CD4-positive, alpha-beta T cell treated with Interferon gamma for 1 hour (primary cell): ENCODE measurements around the gene SIRT7.

Experiments used
- DNase-seq: peaks from one replicate; pipeline ENCODE4 v3.0.0-alpha.2; 2020

Gene SIRT7, protein sequence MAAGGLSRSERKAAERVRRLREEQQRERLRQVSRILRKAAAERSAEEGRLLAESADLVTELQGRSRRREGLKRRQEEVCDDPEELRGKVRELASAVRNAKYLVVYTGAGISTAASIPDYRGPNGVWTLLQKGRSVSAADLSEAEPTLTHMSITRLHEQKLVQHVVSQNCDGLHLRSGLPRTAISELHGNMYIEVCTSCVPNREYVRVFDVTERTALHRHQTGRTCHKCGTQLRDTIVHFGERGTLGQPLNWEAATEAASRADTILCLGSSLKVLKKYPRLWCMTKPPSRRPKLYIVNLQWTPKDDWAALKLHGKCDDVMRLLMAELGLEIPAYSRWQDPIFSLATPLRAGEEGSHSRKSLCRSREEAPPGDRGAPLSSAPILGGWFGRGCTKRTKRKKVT

DNA sequence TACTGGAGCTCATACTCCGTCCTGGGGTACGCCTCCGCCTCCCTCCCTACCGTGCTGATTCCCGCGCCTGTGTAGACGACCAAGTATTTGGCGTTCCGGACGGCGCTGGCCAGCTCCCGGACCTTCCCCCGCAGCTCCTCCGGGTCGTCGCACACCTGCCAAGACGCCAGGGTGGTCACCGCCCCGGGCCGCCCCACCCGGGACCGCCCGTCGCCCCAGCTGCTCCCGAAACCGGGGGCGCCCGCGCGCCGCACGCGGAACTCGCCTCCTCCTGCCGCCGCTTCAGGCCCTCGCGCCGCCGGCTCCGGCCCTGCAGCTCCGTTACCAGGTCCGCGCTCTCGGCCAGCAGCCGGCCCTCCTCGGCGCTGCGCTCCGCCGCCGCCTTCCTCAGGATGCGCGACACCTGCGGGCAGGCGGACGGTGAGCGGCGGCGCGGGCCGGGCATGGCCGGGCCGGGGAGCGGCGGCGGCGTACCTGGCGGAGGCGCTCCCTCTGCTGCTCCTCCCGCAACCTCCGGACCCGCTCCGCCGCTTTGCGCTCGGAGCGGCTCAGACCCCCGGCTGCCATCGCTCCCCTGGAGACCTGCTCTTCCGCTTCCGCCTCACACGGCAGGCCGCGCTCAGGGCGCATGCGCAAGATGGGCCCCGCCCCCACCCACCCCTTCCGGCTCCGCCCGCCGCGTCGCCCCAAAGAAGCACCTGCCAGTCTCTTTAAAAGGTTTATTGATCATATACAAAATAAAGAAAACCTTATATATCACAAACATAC is at the start of gene SIRT7:
Gene SIRT7 (minus strand): TSS at position 612 of the 768 bp plus-strand sequence. CDS start 45 bp downstream, at position 567.
- peak; percentile 86 for DNase-seq

DNA sequence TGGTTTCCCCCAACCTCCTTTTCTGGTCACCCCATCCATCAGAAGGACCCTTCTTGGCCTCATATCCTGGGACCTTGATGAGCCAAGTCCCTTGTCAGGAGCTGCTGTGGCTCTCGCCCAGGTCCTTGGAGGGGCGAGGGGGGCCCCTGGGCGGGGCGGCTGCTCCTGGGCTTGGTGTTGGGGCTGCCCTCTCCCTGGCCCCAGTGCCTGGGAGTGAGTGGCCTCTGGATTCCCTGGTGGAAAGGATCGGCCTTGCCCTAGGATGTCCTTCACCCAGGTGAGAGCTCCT is 49.2 kb upstream of the SIRT7 start:
- no peak for DNase-seq

DNA sequence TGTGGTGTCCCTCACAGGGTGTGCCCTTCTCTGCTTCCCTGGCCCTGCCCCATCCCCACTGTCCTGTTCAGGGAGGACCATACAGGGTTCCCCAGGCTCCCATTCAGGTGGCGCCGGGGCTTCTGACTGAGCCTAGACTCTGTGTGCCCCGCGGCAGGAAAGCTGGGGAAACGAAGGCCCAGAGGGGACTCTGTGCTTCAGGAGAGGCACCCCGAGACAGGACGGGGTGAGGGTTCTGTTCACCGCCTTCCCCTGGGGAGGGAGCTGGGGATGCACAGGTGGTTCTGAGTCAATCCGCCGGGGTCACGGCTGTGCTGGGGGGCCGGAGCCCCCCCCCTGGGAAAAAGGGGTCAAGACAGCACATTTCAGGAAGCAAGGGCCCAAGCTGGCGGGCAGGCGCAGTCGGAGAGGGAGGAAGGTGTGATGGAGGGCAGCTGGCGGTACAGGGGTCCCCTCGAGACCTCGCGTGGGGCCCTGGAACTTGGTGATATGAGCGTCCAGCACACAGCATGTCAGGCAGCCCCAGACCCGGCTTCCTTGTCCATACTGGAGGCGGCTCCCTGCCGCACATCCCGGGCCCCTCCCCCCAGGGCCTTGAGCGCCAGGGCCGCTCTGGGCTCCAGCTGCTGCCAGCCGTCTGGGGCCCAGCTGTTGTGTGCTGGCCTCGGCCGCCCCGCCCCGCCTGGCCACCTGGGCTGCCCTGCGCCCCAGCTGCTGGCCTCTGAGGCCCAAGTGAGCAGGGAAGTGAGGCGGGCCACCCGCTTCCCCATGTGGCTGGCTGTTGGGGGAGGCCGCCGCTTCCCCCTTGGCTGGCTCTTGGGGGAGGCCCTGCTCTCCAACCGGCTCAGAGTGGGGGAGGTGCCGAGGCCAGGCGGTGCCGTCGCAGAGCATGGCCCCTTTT is 48.6 kb upstream of the SIRT7 start:
- no peak for DNase-seq

DNA sequence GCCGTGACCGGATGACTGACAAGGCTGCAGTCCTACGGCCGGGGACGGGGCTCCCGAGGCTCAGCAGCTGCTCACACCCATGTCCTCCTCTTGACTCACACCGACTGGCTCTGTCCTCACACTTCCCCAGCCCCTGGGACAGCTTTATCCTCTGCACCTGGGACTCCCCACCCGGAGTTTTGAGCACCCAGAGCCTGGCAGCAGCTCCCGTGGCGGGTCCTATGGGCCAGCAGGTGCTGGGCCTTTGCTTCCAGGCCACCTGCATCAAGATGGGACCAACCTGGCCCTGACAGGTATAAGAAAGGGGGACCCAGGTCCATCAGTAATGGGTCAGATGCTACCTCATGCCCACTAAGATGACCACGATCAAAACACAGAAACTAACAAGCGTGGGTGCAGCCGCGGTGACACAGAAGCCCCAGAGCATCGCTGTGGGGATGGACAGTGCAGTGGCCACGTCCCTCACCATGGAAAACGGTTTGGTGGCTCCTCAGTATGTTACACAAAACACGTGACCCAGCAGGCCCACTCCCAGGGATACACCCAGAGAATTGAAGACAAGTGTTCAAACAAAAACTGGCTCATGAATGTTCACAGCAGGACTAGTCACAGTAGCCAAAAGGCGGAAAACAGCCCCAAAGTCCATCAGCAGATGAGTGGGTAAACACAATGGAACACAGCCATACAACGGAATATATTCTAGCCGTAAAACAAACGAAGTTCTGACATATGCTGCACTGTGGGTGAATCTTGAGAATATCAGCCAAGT is 46.3 kb upstream of the SIRT7 start:
- DNase-seq, result no peak

DNA sequence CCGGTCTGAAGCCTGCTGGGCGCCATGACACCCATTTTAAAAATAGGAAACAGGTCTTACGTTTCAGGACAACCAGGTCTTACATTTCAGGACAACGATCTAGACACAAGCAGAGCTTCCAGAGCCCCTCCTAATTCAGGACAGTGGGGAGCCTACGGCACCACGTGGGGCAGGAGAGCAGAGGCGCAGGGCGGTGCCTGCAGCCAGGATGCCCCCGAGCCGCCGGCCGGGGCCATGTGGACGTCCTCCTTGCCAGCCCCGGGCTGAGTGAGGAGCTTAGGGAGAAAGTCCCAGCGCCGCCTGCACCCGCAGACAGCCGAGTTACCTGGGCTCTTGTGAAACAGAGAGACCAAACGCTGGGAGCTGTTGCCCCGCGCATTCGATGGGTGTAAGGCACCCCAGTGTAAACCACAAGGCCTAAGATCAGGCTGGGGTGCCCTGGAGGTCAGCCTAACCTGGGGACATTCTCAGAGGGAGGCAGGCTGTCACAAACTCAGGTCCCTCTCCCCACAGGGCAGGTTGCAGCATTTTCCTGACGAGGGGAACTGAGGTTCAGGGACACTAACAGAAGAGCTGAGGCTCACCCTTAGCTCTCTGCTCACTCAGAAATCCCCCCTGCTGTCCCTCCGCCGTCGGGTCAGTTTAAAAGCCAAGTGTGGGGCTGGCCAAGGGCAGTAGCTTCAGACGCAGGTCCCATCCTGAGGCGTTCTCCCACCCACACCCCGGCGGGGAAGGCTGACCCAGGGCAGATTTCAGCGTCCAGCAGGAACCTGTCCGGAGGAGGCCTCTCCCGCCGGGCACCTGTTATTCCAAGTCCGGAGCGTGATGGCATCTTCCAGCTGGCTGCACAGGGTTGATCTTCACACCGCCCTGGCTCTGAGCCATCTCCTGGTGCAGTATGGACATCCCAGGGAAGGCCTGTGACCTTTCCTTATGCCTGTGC is 44.8 kb upstream of the SIRT7 start:
- DNase-seq, result no peak

DNA sequence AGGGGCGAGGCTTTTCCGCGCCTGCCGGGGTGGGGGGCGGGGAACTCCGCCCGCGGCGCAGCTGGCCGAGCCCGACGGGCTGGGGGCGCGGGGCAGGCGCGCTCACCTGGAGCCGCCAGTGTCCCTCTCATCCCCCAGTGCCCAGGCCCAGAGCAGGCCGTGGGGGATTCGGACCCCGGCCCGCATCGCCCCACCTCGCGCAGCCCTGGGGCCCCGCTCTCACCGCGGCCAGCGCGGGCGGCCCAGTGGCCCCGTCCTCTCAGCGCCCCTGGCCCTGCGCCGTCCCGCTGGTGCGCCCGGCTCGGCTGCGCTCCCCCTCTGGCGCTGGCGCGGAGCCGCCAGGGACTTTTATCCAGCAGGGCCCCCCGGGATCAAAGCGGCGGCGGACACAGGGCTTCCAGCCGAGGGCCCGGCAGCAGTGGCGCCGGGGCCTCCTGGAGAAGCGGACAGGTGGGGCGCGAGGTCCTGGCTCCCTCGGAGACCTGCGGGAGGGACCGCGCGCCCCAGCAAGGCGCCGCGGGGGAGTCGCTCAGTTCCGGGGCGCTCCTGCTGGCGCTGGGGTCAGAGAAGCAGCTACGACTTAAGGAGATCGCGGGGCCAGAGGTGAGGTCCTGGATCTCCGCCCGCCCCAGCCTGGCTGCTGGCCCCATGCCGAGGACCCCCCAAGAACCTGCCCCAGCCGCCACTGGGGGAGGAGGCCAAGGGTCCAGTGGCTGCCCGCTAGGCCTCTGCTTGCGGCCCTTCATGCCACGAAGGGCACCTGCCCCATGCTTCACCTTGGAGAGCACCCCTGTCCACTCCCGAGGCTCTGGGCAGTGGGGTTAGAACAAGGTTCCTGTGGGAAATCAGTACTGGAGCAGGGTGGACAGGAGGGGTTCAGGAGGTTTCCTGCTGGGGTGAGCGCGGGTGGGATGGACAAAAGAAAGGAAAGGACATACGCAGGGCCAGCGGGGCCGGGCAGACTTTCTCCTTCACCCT is 43.8 kb upstream of the SIRT7 start:
- no peak for DNase-seq

DNA sequence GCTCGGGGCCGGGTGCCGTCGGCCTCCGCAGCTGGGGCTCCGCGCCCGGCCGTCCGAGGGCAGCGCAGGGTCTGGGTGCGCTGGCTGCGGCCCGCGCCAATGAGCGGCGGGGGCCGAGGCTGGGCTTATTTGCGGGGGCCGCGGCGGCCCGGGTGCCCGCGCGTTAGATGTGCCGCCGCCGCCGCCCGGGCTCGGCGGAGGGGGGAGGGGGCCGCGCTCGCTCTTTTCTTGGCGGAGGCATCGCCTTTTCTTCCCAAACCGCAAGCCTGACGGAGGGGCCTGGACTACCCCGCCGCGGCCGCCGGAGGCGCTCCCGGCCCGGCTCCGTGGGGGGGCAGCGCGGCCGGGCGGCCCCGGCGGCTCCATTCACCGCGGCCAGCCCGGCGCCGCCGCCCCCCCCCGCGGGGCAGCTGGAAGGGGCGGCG is 43.1 kb upstream of the SIRT7 start, which contains the start of gene NOTUM:
Gene NOTUM (minus strand): TSS at position 101 of the 425 bp plus-strand sequence. CDS start 278 bp downstream, outside the sequence.
- no peak for DNase-seq

DNA sequence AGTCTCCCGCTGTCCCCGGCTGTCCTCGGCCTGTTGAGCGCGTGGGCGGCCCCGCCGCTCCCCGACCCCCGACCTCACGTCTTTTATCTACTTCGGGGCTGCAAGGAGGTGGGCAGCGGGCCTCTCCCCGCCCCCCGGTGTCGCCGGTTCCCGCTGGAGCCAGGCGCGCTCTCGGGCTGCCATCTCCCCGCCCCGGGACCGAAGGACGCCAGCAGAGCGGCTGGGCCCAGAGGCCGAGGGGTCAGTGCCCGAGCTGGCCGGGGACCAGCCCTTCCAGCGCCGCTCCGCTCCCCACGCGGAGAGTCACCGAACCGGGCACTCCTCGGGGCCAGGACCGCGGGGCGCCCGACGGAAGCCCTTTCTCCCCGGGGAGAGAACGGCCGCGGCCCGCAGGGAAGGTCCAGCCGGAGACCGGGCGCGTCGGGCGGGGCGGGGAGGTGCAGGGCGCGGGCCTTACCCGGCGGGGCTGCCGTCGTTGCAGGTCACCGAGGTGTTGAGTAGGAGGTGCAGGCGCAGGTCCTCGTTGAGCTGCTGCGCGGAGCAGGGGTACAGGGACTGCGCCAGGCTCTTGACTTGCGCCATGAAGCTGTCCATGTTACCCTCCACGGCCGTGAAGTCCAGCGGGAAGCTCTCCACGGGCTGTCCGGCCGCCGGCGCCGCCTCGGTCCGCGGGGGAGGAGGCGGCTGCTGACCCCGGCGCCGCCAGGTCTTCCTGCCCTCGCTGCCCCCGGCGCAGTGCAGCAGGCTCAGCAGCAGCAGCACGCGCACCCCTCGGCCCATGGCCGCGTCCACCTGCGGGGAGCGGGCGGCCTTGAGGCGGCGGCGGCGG is 42.4 kb upstream of the SIRT7 start:
- no peak for DNase-seq

DNA sequence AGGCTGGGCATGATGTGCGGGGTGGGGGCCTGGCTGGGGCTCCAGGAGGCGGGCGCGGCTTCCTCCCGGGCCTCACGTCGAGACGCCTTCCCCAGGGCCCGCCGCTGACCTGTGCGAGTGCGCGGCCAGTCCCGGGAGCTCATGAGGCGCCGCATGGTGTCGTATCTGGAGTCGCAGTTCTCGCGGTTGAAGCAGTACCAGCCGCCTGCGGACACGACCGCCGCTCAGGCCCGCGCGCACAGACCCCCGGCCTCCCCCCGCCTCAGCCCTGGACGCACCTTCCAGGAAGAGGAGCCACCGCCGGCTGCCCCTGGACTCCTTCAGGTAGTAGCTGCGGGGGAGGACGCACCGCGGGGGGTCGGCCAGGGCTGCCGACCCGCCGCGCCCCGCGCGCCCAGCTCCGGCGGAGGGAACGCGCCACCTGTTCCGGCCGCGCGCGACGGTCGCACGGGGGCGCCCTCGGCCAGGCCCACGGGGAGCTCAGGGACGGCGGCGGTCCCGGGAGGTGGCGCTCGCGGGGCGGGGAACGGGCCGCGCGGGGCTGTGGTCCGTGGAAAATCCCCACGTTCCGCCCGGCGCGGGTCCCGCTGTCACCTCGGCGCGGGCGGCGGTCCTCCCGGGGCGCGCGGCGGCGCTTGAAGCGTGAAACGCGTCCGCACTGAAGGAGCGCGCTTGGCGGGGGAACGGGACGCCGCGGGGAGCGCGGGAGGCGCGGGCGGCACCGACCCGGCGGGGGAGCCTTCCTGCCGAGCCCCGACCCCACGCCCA is 41.6 kb upstream of the SIRT7 start:
- DNase-seq, result peak; percentile 77

DNA sequence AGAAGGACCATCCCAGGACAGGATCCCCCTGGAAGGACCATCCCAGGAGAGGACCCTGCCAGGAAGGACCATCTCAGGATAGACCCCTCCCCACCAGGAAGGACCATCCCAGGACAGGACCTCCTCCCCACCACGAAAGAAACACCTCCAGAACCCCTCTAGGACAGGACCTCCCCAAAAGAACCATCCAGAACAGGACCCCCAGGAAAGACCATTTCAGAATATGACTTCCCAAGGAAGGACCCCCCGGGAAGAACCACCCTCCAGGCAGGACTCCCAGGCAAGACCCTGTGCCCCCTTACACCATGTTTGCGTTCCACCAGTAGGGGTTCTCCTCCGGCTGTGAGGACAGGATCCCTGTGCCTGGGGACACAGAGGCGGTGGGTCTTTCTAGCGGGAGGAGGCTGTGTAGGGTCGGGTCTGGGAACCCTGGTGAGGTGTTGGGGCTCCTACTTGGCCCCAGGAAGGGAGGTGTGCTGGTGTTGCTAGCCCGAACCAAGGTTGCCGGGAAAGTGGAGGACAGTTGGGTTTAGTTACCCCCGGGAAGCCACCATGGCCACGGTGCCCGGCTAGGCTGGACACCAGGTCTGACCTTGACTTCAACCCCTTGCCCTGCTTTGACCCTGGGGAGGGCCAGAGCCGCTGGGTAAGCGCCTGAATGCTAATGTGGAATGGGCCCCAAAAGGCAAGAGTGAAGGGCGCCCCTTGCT is 40.8 kb upstream of the SIRT7 start:
- DNase-seq, result no peak

DNA sequence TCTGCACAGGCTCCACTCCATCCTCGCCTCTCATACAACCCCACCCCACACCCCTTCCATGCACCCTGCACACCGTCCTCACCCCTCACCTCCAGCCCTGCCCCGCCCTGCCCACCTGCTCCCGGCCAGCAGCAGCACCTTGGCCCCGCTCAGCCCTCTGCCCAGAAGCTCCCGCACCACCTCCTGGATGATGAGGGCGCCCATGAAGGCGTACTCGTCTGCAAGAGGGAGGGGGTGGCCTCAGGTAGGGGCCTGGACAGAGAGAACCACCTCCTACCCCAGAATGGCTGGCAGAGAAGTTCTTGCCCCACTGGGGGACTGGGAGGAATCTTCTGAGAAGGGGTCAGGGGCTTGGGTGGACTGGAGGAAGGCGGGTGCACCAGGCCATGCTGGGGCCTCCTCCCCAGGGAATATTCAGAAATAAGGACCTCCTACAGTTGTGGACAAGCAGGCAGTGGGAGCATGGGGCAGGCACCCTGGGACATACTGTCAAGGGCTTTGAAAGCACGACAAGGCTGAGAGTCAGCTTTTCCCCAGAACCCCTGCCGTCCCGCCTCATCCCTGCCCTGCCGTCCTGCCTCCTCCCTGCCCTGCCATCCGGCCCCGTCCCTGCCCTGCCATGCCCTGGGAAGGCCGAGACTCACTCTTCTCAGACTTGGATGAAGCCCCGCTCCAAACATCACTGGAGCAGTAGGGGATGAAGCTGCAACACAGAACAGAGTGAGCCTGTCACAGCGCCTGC is 39.9 kb upstream of the SIRT7 start:
- DNase-seq, result no peak

DNA sequence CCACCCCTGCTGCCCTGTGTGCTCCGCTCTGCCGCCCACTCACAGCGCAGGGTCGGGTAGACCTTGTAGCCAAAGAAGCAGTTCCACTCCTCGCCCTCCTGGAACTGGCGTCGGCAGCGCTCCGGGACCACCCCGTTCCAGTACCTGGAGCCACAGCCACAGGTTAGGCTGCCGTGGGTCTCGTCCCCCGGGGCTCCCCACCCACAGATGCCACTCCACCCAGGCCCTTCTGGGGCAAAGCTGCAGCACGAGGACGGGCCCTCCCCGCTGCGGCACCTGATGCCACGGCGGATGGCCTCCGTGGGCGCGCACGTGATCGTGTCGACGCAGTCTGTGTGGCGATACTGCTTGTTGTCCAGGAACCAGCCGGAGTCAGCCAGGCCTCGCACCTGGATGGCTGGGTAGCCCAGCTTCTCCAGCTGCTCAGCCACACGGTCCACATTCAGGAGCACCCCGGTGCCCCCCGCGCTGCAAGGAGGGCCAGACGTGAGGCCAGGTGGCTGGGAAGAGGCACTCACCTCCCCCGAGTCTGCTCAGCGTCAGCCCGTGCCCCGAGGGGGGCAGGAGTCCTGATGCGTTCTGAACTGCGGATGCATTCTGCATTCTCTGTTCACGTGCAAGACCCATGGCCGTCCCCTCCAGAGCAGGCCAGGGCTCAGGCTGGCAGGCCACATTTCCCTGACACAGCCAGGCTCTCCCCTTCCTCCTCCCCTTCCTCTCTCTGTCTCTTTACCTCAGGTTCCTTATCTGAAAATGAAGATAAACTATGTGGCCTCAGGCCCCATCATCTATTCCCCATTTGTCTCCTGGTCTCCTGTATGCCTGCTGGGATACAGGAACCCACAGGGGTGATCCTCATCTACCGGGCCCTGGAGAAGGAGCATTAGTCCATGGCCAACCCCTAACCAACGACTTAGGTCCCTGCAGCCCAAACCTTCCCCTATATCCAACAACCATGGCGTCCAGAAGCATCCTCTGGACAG is 38.9 kb upstream of the SIRT7 start:
- DNase-seq, result no peak

DNA sequence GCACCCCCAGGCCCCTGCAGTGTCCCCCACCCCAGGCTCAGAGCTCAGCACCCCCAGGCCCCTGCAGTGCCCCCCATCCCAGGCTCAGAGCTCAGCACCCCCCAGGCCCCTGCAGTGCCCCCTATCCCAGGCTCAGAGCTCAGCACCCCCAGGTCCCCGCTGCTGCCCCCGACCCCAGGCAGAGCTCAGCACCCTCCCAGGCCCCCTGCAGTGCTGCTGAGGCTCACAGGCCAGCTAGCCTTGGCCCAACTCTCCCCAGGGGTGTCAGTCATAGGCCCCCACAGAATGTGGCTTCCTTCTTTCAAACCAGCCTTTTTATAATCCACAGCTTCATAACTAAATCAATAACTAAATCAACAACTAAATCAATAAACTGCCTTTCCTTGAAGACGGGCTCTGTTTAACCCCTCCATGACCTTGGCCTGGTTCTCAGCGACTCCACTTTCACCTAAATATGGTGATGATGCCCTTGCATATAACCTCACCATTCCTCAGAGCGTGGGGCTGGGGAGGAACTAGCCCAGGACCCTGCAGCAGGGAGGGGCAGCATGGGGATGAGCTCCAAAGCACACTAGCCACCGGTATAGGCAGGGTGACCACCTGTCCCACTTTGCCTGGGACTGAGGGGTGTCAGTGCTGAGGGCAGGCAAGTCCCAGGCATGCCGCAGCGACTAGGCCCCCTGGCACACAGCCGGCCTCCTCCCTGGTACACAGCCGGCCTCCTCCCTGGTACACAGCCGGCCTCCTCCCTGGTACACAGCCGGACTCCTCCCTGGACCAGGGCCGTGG is 38.0 kb upstream of the SIRT7 start:
- no peak for DNase-seq

DNA sequence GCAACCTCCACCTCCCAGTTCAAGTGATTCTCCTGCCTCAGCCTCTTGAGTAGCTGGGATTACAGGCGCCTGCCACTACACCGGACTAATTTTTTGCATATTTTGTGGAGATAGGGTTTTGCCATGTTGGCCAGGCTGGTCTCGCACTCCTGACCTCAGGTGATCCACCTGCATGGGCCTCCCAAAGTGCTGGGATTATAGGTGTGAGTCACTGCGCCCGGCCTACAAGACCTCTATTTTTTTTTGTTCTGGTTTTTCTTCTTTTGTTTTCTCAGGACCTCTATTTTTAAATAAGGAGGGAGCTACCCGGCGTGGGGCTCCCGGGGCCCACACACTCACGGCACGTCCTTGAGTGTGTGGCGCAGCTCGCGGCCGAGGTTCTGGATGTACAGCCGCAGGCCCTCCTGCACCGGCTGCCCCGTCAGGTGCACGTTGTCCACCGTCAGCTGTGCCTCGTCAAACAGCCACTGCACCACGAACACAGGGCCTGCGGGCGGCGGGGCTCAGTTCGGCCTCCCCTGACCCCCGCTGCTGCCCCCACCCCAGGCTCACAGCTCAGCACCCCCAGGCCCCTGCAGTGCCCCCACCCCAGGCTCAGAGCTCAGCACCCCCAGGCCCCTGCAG is 37.2 kb upstream of the SIRT7 start:
- DNase-seq, result no peak
